Breast epithelium (tissue), 3 donors: Measurements from ENCODE around the gene PRPSAP1.

ENCODE experiments used
- CTCF ChIP-seq, 3 donors: fragments of 450-650 bp; IDR thresholded peaks; one replicate each; pipeline ENCODE4 v1.5.1; 2016 to 2017; ENCODE audit warnings: antibody characterized with exemption in 3 of 3, mild to moderate bottlenecking in 3 of 3, moderate library complexity in 3 of 3
- POLR2A ChIP-seq: fragments of 450-650 bp; IDR thresholded peaks from one replicate; pipeline ENCODE4 v1.6.1; 2016; ENCODE audit warnings: antibody characterized with exemption, mild to moderate bottlenecking, moderate library complexity
- POLR2AphosphoS5 ChIP-seq, 3 donors: sonication (generic); formaldehyde crosslinking; IDR thresholded peaks; one replicate each; pipeline ENCODE4 v1.6.1; 2017; ENCODE audit warnings: antibody characterized with exemption in 3 of 3

GRCh38 chr17:76357597-76358158, 4.0 kb upstream of the PRPSAP1 start:
- TF ChIP-seq POLR2AphosphoS5 (IDR thresholded peaks at IDR 0.05): no peak
- no peak for TF ChIP-seq CTCF (IDR thresholded peaks at IDR 0.05)
- TF ChIP-seq POLR2A: no peak
